Suppressor macrophage (primary cell): ENCODE data around the gene UPF2.

Experiments
- DNase-seq, 4 experiments: peaks; one replicate each; pipeline ENCODE4 v3.0.0-alpha.2; 2020 to 2022

Gene UPF2

GRCh38 chr10:11882646-11883375 lies 159.8 kb downstream of the UPF2 start:
- no peak for DNase-seq

GRCh38 chr10:11881477-11882417 lies 160.9 kb downstream of the UPF2 start:
- no peak for DNase-seq

GRCh38 chr10:11881030-11881476 lies 161.6 kb downstream of the UPF2 start:
- DNase-seq = no peak

GRCh38 chr10:11880151-11881029 lies 162.2 kb downstream of the UPF2 start:
- no peak for DNase-seq

DNA sequence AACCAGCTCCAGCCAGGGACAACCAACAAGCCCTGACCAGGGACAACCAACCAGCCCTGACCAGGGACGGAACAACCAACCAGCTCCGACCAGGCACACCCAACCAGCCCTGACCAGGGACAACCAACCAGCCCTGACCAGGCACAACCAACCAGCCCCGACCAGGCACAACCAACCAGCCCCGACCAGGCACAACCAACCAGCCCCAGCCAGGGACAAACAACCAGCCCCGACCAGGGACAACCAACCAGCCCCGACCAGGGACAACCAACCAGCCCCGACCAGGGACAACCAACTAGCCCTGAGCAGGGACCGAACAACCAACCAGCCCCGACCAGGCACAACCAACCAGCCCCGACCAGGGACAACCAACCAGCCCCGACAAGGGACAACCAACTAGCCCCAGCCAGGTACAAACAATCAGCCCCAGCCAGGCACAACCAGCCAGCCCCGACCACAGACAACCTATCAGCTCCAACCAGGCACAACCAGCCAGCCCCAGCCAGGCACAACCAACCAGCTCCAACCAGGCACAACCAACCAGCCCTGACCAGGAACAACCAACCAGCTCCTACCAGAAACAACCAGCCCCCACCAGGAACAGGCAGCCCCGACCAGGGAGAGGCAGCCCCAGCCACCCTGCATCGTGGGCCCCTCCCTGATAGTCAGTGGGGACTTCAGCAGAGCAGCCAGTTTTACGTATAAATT lies 163.1 kb downstream of the UPF2 start:
- DNase-seq = no peak

DNA sequence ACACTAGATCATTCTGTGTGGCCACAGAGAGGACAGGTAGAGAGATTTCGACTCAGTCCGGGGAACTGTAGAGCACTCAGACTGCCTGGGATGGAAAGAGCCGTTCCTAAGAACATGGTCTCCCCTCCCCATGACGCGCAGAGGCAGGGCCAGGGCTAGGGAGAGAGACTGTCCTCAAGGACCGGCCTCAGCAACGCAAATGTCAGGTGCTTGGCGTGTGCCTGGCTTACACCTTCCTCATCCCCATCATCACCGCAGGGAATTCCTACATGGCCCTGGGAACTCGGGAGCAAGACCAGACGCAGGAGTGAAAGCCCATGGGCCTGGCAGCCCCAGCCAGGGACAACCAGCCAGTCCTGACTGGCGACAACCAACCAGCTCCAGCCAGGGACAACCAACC lies 163.8 kb downstream of the UPF2 start:
- no peak for DNase-seq

DNA sequence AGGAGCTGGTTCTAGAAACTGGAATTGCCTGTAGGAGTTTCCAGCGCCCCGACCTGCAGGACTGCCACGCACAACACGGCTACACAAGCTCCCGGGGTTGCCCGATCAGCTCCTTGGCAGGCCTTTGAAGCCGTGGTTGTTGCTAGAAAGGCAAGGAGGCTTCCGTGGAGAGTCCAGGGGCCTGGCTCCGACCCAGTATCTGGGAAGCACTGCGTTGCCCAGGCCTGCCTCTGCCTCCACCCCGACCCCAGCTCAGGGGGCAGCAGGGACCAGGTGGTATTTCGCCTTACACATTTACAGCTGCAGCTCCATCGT lies 165.1 kb downstream of the UPF2 start:
- no peak for DNase-seq

GRCh38 chr10:11876805-11877590 lies 165.6 kb downstream of the UPF2 start:
- no peak for DNase-seq

DNA sequence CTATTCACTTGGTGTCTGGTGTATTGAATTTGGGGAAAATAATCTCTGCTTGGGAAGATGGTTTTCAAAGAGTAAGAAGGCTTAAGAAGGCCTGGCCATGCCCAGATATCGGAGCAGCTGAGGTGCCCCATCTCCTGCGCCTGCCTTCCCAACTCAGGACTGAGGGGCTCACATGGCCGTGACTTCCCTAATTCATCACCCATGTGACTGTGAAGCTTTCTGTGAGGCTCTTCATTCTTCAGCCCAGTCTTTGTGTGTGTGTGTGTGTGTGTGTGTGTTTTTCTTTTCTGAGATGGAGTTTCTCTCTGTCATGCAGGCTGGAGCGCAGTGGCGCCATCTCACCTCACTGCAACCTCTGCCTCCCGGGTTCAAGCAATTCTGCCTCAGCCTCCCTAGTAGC lies 166.3 kb downstream of the UPF2 start:
- peak; percentile 13 to 30 (median 22) for DNase-seq

DNA sequence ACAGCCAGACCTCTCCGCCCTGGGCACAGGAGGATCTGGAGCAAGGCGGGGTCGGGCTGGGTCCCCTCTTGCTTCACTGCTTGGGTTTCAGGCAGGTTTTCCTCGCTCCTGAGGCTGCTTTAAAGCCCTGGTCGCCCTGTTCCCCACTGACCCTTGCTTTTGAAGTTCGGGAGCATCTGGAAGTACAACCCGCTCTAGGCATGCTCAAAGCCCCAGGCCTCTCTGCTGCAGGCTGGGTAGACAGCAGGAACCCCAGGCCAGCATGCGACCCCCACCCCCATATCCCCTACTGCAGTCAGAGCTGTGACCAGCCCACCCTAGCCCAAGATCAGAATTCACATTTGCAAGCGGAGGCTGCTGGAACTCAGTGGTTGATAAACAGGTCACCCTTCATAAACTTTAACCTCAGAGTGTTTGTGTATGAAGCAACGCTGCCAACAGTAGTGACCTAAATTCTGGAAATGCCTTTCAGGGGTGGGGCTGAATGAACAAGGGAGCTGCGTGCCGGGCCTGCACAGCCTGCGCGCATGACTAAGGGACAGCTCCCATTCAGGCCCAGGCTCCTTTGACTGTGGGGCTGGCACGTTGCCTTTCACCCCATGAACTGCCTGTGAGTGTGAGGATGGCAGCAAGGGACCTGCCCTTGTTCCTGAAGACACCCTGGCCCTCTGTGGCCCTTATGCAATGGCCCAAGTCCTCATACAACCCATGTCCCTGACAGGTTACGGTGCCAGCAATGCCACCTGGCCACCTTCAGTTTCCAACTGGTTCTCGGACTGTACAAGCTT lies 166.9 kb downstream of the UPF2 start:
- DNase-seq = no peak

DNA sequence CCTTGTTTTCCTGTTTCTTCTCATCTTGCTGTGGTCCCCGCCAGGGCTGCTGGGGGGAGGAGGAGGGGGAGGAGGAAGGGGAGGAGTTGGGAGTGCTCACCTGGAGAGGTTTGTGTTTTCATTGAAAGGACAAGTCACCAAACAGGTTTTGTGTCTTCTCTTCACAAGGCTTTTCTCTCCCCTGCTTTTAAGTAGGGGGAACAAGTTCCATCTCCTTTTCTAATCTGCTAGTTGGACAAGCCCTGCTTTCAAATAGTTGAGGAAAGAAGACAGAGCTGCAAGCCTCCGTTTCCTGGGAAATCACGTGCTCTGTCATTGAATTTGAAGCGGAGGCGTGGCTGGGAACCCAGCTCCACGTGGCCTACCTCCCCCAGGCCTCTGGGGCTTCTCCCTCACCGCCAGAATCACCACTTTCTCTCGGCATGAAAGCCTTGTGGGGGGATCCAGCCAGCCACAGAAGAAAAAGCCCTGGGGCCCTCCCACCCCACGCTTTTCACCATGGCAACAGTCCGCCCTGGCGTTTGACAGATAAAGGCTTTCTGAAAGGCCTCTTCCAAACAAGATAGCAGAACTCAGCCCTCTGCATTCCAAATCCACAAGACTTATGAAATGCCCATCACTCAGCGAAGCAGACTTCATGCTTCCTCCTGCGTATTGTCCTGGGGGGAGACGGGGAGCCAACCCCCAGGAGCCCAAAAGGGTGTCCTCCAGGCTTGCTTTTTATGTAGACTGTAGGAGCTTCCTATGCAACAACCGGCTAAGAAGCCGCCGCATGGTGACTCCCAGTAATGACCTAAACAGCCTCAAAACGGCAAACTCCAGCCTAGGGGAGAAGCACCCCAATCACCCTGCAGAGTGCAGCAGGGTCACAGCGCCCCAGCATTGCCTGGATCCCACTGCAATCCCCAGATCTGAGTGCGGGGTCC lies 167.8 kb downstream of the UPF2 start:
- DNase-seq = peak; percentile 13 to 52 (median 46)

DNA sequence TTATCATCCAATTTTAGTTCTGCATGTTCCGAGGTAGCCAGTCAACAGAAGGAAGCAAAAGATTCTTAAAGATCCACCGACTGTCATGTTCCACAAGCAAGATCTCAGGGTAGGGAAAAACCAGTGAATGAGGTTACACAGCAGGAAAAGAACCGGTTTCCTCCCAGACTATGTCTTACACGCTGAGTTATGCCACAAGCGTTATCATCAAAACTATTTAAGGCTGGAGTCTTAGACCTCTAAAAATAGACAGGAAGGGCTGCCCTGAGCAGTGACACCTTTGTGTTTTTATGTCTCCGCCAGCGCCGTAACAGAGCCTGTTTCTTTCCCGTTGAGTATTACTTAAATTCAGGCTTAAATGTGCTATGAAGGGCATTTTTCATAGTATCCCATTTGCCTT lies 171.1 kb downstream of the UPF2 start:
- DNase-seq = no peak

- no peak for DNase-seq
Measured at GRCh38 chr10:11870900-11871400, 171.7 kb downstream of the UPF2 start.

- no peak for DNase-seq
Measured at GRCh38 chr10:11870461-11870780, 172.2 kb downstream of the UPF2 start.
